ENCODE results near the gene SH3BP5L. TPM values are rescaled to one million over a fixed set of nuclear protein-coding genes. Genes with fewer than 3 reads are reported as not detected.

The SH3BP5L gene
- total RNA-seq (10 to 100 TPM; 28.5 to 29.9 TPM), polyA plus RNA-seq (1 to 10 TPM; 1.6 to 3.5 (median 2.6) TPM), total RNA-seq (19.7 to 55.3 (median 43.7) reads per million in 6 experiments)

DNA sequence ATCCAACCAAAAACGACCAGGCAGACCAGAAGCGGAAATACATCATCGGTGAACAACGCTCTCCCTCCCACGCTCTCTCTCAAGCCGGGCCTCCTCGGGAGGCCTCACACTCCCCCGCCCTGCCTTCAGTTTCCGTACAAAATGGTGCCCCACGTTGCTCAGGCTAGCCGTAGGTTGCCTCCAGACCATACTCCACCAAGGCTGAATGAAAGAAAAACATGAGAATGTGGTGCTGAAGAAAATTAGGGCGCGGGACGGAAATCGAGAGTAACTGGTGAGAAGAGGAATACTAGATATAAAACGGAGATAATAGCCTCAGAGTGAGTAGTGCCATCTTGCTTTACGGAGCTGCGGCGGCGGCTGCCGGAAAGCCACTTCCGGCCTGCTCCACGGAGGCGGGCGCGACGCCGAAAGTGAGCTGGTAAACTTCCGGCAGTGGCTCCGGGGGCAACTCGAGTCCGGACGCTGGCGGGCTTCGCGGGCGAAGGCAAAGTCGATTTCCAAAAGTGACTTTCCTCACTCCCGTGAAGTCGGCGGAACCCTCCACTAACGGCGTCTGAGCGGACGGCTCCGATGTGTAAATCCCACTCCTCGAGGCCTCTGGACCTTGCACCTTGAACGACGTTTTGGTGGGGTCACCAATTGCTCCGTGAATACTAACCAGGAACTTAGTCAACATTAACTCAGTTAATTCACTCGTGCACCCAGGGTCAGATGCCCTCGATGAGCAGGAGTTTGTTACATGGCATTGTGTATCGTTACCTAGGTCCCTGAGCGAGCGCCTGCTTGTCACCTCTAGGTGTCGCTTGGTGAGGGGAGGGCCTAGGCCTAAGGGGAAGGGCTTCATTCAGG is at the start of gene SH3BP5L:
TSS of gene SH3BP5L (minus strand) at position 7 of the 852 bp plus-strand sequence. CDS start 980 bp downstream, outside the sequence.
- Mint-ChIP-seq H3K9me3 (no peaks in the 10 kb centered on the region), H3K4me1 (peaks cover 30 to 66% (median 57%) of the 10 kb centered on the region in 4 donors), H3K27me3 (no peaks in the 10 kb centered on the region), H3K27ac (peak within 1 kb of the TSS; percentile 94 to 100 (median 99)), H3K36me3 (peaks cover 0 to 28% (median 3%) of the 10 kb centered on the region in 3 donors), H3K4me3 (peak within 1 kb of the TSS; percentile 91 to 100 (median 98))
- peak; percentile 83 to 99 (median 90) for DNase-seq
- peak; percentile 86 to 88 for ATAC-seq
- POLR2A ChIA-PET: interaction anchor here (0.8 to 5.7 kb wide), 8 partner anchors 12 to 1894 kb away, joined by 3 to 103 read pairs (median 14); partner anchors contain the start of genes AHCTF1, PGBD2, ZNF672 and ZNF692

DNA sequence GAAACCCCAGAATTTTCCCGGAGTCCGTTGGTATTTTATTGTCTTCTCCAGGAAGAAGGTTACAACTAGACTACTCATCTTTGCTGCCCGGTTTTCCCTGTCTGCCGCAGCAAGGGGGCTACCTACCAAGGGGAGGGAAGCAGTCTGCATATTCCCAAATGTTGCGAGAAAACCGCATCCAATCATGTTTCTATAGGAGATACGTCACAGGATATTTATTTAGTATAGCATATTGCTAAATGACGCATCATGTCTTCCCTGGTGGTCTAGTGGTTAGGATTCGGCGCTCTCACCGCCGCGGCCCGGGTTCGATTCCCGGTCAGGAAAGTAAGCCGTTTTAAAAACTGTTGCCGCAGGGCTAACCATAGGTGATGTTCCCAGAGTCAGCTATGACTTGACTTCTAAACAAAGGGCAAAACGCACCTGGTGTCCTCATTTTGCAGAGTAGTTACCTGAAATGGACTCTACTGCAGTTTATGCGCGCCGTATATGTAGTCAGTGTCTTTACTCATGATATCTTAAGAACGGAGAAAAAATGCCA is 48.3 kb upstream of the SH3BP5L start:
- ATAC-seq (peak; percentile 66 to 68), DNase-seq (peak; percentile 62 to 96 (median 86))
- peak overlapping the region; percentile 93 to 99 (median 96) for H3K4me3 Mint-ChIP-seq
- peaks cover 0 to 10% (median 0%) of the 10 kb centered on the region in 9 donors for H3K9me3 Mint-ChIP-seq
- H3K4me1 Mint-ChIP-seq: peaks cover 16 to 26% (median 20%) of the 10 kb centered on the region in 4 donors
- H3K27ac Mint-ChIP-seq: peak overlapping the region; percentile 96 to 100 (median 98)
- peaks cover 0 to 8% (median 4%) of the 10 kb centered on the region in 3 donors for H3K36me3 Mint-ChIP-seq
- POLR2A ChIA-PET: interaction anchor here (0.6 to 3.3 kb wide), 11 partner anchors 9 to 48 kb away, joined by 3 to 33 read pairs (median 5); partner anchors contain the start of genes PGBD2, SH3BP5L, ZNF672 and ZNF692
- peaks cover 0 to 13% (median 0%) of the 10 kb centered on the region in 5 donors for H3K27me3 Mint-ChIP-seq

DNA sequence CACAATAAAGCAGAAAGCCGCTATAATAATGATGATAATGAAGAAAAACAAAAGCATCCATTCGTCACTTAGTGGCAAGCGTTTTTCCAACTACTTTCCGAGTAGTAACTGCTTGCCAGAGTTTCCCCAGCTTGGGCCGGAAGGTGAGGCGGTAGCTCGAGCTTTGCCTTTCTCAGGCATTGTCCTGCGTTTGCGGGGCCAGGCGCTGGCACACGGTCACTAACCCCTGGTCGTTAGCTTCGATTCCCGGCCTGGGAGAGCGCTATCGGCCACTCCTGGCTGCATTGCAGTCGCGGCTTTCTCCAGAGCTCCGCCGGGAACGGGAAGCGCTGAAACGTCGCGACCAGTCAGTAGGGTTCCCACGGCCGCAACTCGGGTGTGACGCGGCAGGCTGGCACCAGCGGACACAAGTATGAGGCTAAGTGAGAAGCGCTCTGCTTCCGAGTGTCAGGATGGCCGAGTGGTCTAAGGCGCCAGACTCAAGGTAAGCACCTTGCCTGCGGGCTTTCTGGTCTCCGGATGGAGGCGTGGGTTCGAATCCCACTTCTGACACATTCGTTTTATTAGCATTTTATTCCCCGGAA is 47.8 kb upstream of the SH3BP5L start:
- H3K4me1 Mint-ChIP-seq: peaks cover 16 to 26% (median 20%) of the 10 kb centered on the region in 4 donors
- peaks cover 0 to 13% (median 0%) of the 10 kb centered on the region in 5 donors for H3K27me3 Mint-ChIP-seq
- ATAC-seq (peak; percentile 79), DNase-seq (peak; percentile 74 to 96 (median 91))
- peak overlapping the region; percentile 96 to 100 (median 98) for H3K27ac Mint-ChIP-seq
- peaks cover 0 to 10% (median 0%) of the 10 kb centered on the region in 9 donors for H3K9me3 Mint-ChIP-seq
- POLR2A ChIA-PET: interaction anchor here (0.9 to 3.3 kb wide), 8 partner anchors 8 to 47 kb away, joined by 3 to 33 read pairs (median 9); partner anchors contain the start of genes PGBD2, SH3BP5L, ZNF672 and ZNF692
- peak overlapping the region; percentile 93 to 99 (median 96) for H3K4me3 Mint-ChIP-seq
- H3K36me3 Mint-ChIP-seq: peaks cover 0 to 8% (median 4%) of the 10 kb centered on the region in 3 donors

DNA sequence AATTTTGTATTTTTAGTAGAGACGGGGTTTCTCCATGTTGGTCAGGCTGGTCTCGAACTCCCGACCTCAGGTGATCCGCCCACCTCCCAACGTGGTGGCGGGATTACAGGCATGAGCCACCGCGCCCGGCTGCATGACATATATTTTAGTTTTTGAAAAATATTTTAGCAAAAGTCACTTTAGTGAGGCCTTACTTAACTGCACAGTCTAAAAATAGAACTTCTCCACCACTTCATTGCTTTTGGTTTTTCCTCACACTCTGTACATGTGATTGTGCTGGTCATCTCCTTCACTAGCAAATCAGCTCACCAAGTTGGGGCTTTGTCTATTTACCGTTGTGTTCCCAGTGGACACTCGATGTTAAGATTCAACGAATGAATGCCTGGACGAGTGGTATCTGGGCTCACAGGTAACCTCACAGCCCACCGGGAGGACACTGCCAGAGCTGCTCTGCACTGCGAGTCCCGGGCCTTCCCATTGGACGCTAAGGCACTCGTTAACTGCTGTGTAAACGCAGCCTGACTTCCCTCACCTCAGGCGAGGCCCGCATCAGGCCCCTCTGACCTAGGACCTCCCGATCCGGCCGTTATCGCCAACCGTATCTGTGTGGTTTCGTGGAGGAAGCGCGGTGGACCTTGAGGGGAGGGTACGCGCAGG is 47.2 kb upstream of the SH3BP5L start:
- peaks cover 16 to 26% (median 20%) of the 10 kb centered on the region in 4 donors for H3K4me1 Mint-ChIP-seq
- peaks cover 0 to 13% (median 0%) of the 10 kb centered on the region in 5 donors for H3K27me3 Mint-ChIP-seq
- peak overlapping the region; percentile 96 to 100 (median 98) for H3K27ac Mint-ChIP-seq
- ATAC-seq: peak; percentile 31 to 49
- H3K36me3 Mint-ChIP-seq: peaks cover 0 to 8% (median 4%) of the 10 kb centered on the region in 3 donors
- peak in 8 of 10 donors; percentile 13 to 71 (median 38) for DNase-seq
- peaks cover 0 to 10% (median 0%) of the 10 kb centered on the region in 9 donors for H3K9me3 Mint-ChIP-seq
- H3K4me3 Mint-ChIP-seq: peak overlapping the region; percentile 93 to 99 (median 96)
- POLR2A ChIA-PET: interaction anchor here (0.9 to 3.3 kb wide), 7 partner anchors 10 to 47 kb away, joined by 3 to 33 read pairs (median 13); partner anchors contain the start of genes PGBD2, SH3BP5L, ZNF672 and ZNF692

DNA sequence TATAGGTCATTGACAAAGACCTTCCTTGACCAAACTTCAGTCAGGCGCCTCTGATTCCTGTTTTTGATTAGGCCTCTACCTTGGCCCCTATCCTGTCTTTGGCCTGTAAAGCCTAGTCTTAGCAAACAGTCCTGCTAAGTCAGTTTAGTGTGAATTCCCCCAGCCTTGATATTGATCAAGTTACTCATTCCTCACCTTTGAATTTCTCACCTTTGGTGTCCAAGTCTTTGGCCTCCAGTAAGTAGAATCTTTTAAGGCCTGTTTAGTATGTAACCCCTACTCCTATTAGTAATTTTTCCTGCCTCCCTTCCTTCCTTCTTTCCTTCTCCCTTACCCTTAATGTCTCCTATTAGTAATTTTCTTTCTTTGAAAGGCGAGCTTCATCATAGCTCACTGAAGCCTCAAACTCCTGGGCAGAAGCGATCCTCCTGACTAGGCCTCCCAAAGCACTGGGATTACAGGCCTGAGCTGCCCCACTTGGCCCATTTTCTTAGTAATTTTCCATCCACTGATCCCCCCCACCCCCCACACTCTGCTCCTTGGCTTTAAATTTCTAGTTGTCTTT is 46.2 kb upstream of the SH3BP5L start:
- DNase-seq (no peak), ATAC-seq (no peak)
- Mint-ChIP-seq H3K27me3 (peaks cover 0 to 13% (median 0%) of the 10 kb centered on the region in 5 donors), H3K27ac (peak overlapping the region in 4 of 10 donors; percentile 8 to 80 (median 56)), H3K36me3 (peaks cover 0 to 8% (median 4%) of the 10 kb centered on the region in 3 donors), H3K9me3 (peaks cover 0 to 10% (median 0%) of the 10 kb centered on the region in 9 donors), H3K4me1 (peaks cover 16 to 26% (median 20%) of the 10 kb centered on the region in 4 donors), H3K4me3 (peak overlapping the region in 9 of 10 donors; percentile 3 to 58 (median 39))
- POLR2A ChIA-PET: interaction anchor here (0.7 to 3.3 kb wide), 3 partner anchors 9 to 46 kb away, joined by 3 to 33 read pairs (median 18); partner anchors contain the start of gene SH3BP5L

DNA sequence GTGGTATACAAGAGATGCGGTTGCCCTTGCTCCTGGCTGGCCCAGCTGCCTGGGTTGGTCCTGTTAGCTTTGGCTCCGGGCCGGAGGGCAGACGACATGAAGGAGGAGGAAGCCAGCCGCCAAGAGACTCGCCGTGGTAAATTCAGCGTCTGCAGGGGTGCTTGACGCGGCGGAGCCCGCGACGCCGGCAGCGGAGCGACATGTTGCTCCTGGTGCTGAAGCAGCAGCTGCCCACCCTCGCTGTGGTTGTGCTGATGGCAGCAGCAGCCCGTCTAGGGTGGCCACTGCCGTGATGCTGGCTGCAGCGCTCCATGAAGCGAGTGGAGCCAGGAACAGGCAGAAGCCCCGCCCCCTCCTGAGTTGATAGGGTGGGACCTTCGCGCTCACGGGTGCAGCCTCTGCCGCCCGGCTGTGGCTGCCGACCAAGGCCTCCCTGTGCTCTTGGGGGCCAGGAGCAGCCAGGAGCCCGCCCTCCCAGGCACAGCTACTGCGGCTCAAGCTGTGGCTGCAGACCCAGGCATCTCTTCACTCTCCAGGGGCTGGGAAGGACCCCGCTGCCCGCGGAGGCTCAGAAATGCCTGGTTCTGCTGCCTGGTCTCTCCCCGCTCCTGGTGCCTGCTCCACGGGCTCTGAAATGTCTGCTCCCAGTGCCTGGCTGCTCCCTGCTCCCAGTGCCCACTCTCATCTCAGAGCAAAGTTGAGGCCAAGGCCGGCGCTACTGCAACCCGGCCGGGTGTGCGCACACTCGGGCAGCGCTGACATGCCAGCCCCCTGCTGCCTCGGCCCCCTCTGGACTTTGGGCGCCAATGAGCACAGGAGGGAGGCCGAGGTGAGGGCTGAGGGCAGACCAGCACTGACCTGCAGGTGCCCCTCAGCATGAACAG is 37.5 kb upstream of the SH3BP5L start:
- H3K4me3 Mint-ChIP-seq: peak overlapping the region; percentile 76 to 94 (median 92)
- DNase-seq (peak; percentile 67 to 89 (median 77)), ATAC-seq (peak; percentile 53 to 73)
- no peaks in the 10 kb centered on the region for H3K36me3 Mint-ChIP-seq
- POLR2A ChIA-PET: interaction anchor here (0.9 to 3.3 kb wide), 6 partner anchors 10 to 45 kb away, joined by 3 to 35 read pairs (median 14); partner anchors contain the start of genes PGBD2, SH3BP5L and ZNF672
- peaks cover 22 to 49% (median 48%) of the 10 kb centered on the region in 4 donors for H3K4me1 Mint-ChIP-seq
- peak overlapping the region; percentile 73 to 98 (median 92) for H3K27ac Mint-ChIP-seq
- H3K27me3 Mint-ChIP-seq: no peaks in the 10 kb centered on the region
- H3K9me3 Mint-ChIP-seq: no peaks in the 10 kb centered on the region

DNA sequence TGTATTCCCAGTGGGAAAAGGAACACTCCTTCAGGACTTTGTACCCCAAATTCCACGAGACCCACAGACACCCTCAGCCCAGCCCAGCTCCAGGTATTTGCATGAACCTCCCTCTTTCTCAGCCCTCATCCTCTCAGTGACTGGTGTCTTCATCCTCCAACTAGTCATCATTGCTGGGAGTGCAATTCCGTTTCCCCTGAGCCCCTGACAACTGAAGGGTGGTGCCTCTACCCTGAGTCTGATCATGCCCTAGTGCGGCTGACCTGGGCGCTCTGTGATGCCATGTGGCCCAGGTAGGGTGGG is 36.9 kb upstream of the SH3BP5L start:
- Mint-ChIP-seq H3K4me1 (peaks cover 26 to 54% (median 54%) of the 10 kb centered on the region in 4 donors), H3K36me3 (no peaks in the 10 kb centered on the region), H3K27me3 (no peaks in the 10 kb centered on the region), H3K9me3 (no peaks in the 10 kb centered on the region), H3K27ac (peak overlapping the region; percentile 73 to 98 (median 90)), H3K4me3 (peak overlapping the region; percentile 76 to 94 (median 92))
- ATAC-seq (peak; percentile 13 to 17), DNase-seq (no peak)
- POLR2A ChIA-PET: interaction anchor here (1.6 to 3.3 kb wide), 4 partner anchors 11 to 44 kb away, joined by 4 to 35 read pairs (median 28); partner anchors contain the start of genes PGBD2, SH3BP5L and ZNF672

DNA sequence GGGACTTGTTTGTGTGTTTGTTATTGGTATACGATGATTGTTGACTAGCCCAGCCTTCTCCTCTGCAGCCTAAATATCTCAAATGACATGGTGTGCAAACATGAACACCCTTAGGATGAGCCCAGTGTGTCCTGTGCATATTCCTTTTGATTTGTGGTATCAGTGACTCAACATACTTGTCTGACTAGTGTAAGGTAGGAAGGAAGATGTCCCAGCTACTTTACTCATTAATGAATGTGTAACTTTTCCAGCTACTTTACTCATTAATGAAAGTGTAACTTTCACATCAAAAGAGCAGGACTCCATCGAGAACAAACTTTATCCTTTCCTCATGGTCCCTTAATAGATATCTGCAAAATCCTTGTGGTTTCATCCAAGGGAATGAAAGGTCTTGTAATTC is 35.9 kb upstream of the SH3BP5L start:
- Mint-ChIP-seq H3K27me3 (no peaks in the 10 kb centered on the region), H3K9me3 (no peaks in the 10 kb centered on the region), H3K4me3 (peak overlapping the region in 6 of 10 donors; percentile 2 to 51 (median 22)), H3K4me1 (peaks cover 27 to 63% (median 61%) of the 10 kb centered on the region in 4 donors), H3K36me3 (no peaks in the 10 kb centered on the region), H3K27ac (peak overlapping the region in 6 of 10 donors; percentile 9 to 90 (median 54))
- POLR2A ChIA-PET: interaction anchor here (3.0 to 3.3 kb wide), 3 partner anchors 12 to 35 kb away, joined by 24 to 35 read pairs (median 33); partner anchors contain the start of genes SH3BP5L and ZNF672
- ATAC-seq (no peak), DNase-seq (no peak)

DNA sequence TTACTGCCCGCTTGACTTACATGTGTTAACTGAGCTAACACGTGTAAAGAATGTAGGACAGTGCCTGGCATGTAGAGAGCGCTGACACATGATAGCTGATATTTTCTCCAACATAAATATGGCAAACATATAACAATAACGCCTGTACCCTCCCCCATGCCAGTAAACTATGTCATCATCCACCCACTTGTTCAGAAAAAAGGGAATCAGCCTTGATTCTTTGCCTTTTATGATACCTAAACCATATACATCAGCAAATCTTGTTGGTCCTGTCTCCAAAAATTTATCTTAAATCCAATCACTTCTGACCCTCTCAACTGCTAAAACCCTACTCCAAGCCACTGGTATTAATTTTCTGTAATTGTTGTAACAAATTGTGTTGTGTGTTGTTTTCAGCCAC is 34.3 kb upstream of the SH3BP5L start:
- H3K27me3 Mint-ChIP-seq: no peaks in the 10 kb centered on the region

More for the DNA sequence above, 34.3 kb upstream of the SH3BP5L start:
- peaks cover 36 to 70% (median 68%) of the 10 kb centered on the region in 4 donors for H3K4me1 Mint-ChIP-seq
- H3K27ac Mint-ChIP-seq: peak overlapping the region; percentile 88 to 99 (median 96)
- H3K4me3 Mint-ChIP-seq: peak overlapping the region; percentile 78 to 97 (median 90)
- ATAC-seq: no peak
- H3K9me3 Mint-ChIP-seq: no peaks in the 10 kb centered on the region
- POLR2A ChIA-PET: interaction anchor here (1.2 to 9.2 kb wide), 7 partner anchors 9 to 47 kb away, joined by 3 to 141 read pairs (median 13); partner anchors contain the start of genes SH3BP5L and ZNF672
- no peak for DNase-seq
- H3K36me3 Mint-ChIP-seq: no peaks in the 10 kb centered on the region

Measured in naive thymus-derived CD8-positive, alpha-beta T cell (primary cell).